Thoracic aorta (tissue), 2 donors: ENCODE measurements around the gene ZMIZ1. TPM values are rescaled to one million over a fixed set of nuclear protein-coding genes. Genes with fewer than 3 reads are reported as not detected.
A peak's percentile ranks its signal among the peaks of the same experiment; 100 is the strongest.

Experiments
- ATAC-seq: fragments of 150-250 bp; one replicate; pipeline ENCODE4 v1.8.0; 2017; ENCODE audit warnings: low read depth; ENCODE audit not compliant: insufficient number of reproducible peaks, low FRiP score
- DNase-seq: peaks from one replicate; pipeline ENCODE4 v3.0.0-alpha.2; 2020; ENCODE audit warnings: low spot score
- H3K27ac ChIP-seq, 2 donors: fragments of 200-600 bp; sonication (generic); 1 replicate in 1 of 2; 2 replicates in 1 of 2; pipeline ENCODE4 v1.5.1; 2016; ENCODE audit warnings: mild to moderate bottlenecking in 2 of 2, moderate library complexity in 2 of 2
- H3K27me3 ChIP-seq: fragments of 200-600 bp; sonication (generic); replicated peaks from 2 replicates; pipeline ENCODE4 v1.6.0; 2016; ENCODE audit warnings: mild to moderate bottlenecking; ENCODE audit not compliant: insufficient read depth
- H3K36me3 ChIP-seq: fragments of 200-600 bp; sonication (generic); one replicate; pipeline ENCODE4 v1.5.1; 2016
- H3K4me1 ChIP-seq, 2 donors: fragments of 200-600 bp; sonication (generic); 1 replicate in 1 of 2; 2 replicates in 1 of 2; pipeline versions ENCODE4 v1.5.1 to v1.6.0; 2016; ENCODE audit warnings: low read depth in 2 of 2, mild to moderate bottlenecking in 1 of 2; ENCODE audit not compliant: control insufficient read depth in 1 of 2
- H3K4me3 ChIP-seq: fragments of 200-600 bp; sonication (generic); 2 replicates; pipeline ENCODE4 v1.5.1; 2016; ENCODE audit warnings: mild to moderate bottlenecking
- H3K9me3 ChIP-seq: fragments of 200-600 bp; sonication (generic); 2 replicates; pipeline ENCODE4 v1.5.1; 2016
- total RNA-seq, 2 donors: library from RNA; depleted of rRNA; stranded (reverse); fragments of >200 nt; gene quantifications; one replicate each; pipeline versions ENCODE4 v1.1.0 to v1.2.3, GENCODE V29; 2016
- TF ChIP-seq, protein P1 (sequence below): fragments of 200-600 bp; sonication (generic); IDR thresholded peaks from one replicate; pipeline ENCODE4 v1.5.1; 2019; ENCODE audit warnings: antibody characterized with exemption

ZMIZ1 gene
- total RNA-seq, 2 donors from 2014 or later = 57.8 to 81.6 TPM

DNA sequence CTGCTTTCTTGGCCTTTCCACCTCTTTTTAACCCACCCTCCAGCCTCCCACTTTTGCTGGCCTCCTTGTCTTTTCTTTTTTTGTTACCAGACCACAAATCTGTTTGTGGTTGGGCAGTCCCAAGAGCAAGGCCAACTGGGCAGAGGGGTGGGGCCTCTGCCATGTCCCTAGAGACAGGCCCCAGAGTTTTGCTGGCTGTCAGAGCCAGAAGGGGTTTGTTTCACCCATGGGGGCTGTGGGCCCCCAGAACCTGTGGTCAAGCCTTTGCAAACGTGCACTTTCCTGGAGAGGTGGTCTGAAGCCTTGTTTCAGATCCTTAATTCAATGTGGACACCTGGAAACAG is 10.3 kb downstream of the ZMIZ1 start:
- ATAC-seq (no peak), DNase-seq (no peak)
- TF ChIP-seq, protein P1, sequence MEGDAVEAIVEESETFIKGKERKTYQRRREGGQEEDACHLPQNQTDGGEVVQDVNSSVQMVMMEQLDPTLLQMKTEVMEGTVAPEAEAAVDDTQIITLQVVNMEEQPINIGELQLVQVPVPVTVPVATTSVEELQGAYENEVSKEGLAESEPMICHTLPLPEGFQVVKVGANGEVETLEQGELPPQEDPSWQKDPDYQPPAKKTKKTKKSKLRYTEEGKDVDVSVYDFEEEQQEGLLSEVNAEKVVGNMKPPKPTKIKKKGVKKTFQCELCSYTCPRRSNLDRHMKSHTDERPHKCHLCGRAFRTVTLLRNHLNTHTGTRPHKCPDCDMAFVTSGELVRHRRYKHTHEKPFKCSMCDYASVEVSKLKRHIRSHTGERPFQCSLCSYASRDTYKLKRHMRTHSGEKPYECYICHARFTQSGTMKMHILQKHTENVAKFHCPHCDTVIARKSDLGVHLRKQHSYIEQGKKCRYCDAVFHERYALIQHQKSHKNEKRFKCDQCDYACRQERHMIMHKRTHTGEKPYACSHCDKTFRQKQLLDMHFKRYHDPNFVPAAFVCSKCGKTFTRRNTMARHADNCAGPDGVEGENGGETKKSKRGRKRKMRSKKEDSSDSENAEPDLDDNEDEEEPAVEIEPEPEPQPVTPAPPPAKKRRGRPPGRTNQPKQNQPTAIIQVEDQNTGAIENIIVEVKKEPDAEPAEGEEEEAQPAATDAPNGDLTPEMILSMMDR = no peak
- H3K9me3 ChIP-seq = no peaks in the 10 kb centered on the region
- H3K27me3 ChIP-seq = no peaks in the 10 kb centered on the region
- no peak overlapping the region for H3K4me3 ChIP-seq
- peak overlapping the region in 1 of 2 donors; percentile 34 for H3K27ac ChIP-seq
- no peaks in the 10 kb centered on the region for H3K36me3 ChIP-seq
- peaks cover 67 to 83% of the 10 kb centered on the region in 2 donors for H3K4me1 ChIP-seq

DNA sequence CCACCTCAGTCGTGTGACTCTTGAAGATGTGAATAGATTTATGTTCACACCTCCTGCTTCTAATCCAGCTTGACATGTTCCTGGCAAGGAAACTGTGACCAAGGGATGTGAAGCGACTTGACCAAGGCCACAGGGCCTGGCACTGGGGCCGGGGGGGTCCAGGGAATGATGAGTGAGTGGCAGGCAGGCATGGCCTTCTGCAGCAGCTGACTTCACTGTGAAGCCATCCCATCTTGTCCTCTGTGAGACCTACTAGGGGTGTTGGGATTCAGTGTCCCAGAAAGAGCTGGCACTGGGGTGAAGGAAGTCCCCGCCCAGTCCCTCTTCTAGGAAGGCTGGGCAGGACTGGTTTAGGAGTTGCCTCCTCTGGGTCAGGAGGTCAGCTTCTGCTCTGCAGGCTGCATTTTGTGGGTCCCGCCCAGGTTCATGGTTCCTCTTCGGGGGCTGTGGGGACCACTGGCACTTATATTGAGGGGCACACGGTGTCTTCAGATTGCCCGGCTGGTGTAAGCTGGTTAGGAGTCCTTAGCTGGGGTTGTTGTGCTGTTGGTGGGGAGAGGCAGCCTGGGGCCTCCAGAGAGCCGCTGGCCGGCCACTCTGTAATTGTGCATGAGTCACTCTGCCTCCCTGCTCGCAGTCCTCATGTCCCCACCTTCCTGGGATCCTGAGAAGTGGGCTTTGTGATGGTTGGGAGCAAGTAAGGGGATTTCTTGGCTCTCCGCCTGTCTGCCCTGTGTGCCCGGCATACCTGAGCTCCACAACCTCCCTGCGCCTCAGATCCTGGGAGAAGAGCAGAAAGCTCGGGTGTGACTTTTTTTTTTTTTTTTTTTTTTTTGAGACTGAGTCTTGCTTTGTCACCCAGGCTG is 11.0 kb downstream of the ZMIZ1 start:
- Histone ChIP-seq H3K36me3 (no peaks in the 10 kb centered on the region), H3K4me3 (no peak overlapping the region), H3K4me1 (peaks cover 70 to 83% of the 10 kb centered on the region in 2 donors), H3K9me3 (no peaks in the 10 kb centered on the region), H3K27ac (peak overlapping the region in 1 of 2 donors; percentile 34), H3K27me3 (no peaks in the 10 kb centered on the region)
- DNase-seq (no peak), ATAC-seq (no peak)
- TF ChIP-seq, protein P1 = no peak

DNA sequence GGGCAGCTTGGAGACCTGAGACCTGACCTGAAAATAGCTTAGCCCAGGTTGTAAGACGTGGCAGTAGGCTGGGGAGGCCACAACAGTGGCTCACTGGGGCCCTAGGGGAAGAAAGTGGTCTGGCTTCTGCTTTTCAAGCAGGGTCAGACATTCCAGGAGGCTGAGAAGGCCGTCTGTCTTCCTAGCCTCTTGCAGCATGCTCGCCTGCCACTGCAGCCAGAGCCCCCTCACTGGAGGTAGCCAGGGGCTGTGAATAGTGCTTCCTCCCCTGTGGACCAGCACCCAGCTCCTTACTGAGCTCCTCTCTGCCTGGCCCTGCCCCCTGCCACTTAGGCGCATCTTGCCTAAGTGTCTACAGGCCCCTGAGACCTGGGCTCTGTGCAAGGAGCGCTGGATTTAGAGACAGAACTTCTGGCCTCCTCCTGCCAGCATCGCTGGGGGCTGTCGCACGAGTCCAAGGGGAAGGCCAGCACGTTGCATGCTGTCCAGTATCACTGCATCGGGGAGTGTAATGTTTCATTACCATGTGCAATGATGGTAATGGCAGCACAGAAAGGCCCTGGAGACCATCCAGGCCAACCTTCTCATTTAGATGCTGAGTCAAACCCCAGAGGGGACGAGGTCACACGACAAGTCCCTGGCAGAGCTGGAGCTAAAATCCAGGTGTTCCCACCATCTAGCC is 12.7 kb downstream of the ZMIZ1 start:
- peak overlapping the region; percentile 22 to 34 for H3K27ac ChIP-seq
- H3K4me1 ChIP-seq = peaks cover 59 to 79% of the 10 kb centered on the region in 2 donors
- DNase-seq (no peak), ATAC-seq (no peak)
- H3K27me3 ChIP-seq = no peaks in the 10 kb centered on the region
- TF ChIP-seq, protein P1 = no peak
- no peaks in the 10 kb centered on the region for H3K36me3 ChIP-seq
- H3K9me3 ChIP-seq = no peaks in the 10 kb centered on the region
- no peak overlapping the region for H3K4me3 ChIP-seq

DNA sequence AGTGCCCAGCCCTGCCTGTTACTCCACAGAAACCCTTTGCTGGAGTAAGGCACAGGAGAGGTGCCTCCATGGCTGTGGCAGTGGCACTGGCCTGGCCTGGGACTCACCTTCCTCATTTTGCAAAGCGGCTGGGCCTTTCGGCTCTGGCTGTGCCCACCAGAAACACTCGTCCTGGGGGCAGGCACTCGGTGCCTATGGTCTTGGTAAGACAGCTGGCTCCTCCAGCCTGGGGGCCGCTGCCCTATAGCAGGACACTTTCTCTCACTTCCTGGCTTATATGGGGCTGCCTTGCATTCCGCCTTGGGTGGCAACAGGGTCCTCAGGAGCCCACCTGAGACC is 13.2 kb downstream of the ZMIZ1 start:
- Histone ChIP-seq H3K9me3 (no peaks in the 10 kb centered on the region), H3K27ac (no peak overlapping the region), H3K4me3 (no peak overlapping the region), H3K27me3 (no peaks in the 10 kb centered on the region), H3K4me1 (peaks cover 55 to 77% of the 10 kb centered on the region in 2 donors), H3K36me3 (no peaks in the 10 kb centered on the region)
- TF ChIP-seq, protein P1 = no peak
- ATAC-seq (no peak), DNase-seq (no peak)
